Testis (tissue), 3 donors: ENCODE measurements around the gene TEX14. TPM values are rescaled to one million over a fixed set of nuclear protein-coding genes. Genes with fewer than 3 reads are reported as not detected.
A peak's percentile ranks its signal among the peaks of the same experiment; 100 is the strongest.

Source experiments
- DNase-seq: peaks from one replicate; pipeline ENCODE4 v3.0.0-alpha.2; 2019
- H3K27ac ChIP-seq, 2 donors: fragments of 200-600 bp; sonication (generic); one replicate each; pipeline ENCODE4 v1.5.1; 2019
- H3K27me3 ChIP-seq: fragments of 200-600 bp; sonication (generic); one replicate; pipeline ENCODE4 v1.5.1; 2019
- H3K36me3 ChIP-seq: fragments of 200-600 bp; sonication (generic); one replicate; pipeline ENCODE4 v1.5.1; 2017; ENCODE audit warnings: low read depth; ENCODE audit errors: missing control alignments
- H3K4me1 ChIP-seq: fragments of 200-600 bp; sonication (generic); one replicate; pipeline ENCODE4 v1.5.1; 2019
- H3K4me3 ChIP-seq, 2 donors: fragments of 200-600 bp; sonication (generic); one replicate each; pipeline ENCODE4 v1.5.1; 2017 to 2019
- H3K9me3 ChIP-seq: fragments of 200-600 bp; sonication (generic); one replicate; pipeline ENCODE4 v1.5.1; 2017
- POLR2A ChIP-seq: fragments of 450-650 bp; IDR thresholded peaks from one replicate; pipeline ENCODE4 v1.6.1; 2017; ENCODE audit warnings: antibody characterized with exemption, mild to moderate bottlenecking, moderate library complexity
- WGBS, 2 donors: methylation state at CpG; one replicate each; pipeline ENCODE4 v1.1.5; 2018; 5-methylcytosine and 5-hydroxymethylcytosine counted together
- intact Hi-C: fragments of 100-400 bp; cut with DNase I; formaldehyde crosslinking; loops from one replicate; pipeline ENCODE4 v1.15.1; 2023; ENCODE audit warnings: low total_unique reads
- polyA plus RNA-seq: library from polyadenylated mRNA; stranded (reverse); fragments of 350-450 nt; fragmentation: Illumina TruSeq; extraction: RNeasy Lipid Tissue Mini Kit (QIAGEN cat#74804); gene quantifications from one replicate; pipeline ENCODE4 v1.2.3, GENCODE V29; 2014; ENCODE audit warnings: low read depth, low replicate concordance; ENCODE audit not compliant: insufficient read depth
- total RNA-seq, 2 donors: library from RNA; depleted of rRNA; stranded (reverse); fragments of >200 nt; gene quantifications; one replicate each; pipeline ENCODE4 v1.2.3, GENCODE V29; 2016
- TF ChIP-seq, protein P1 (sequence below), 3 experiments: fragments of 450-650 bp in 2 of 3; fragments of 200-600 bp in 1 of 3; sonication (generic) in 1 of 3; IDR thresholded peaks; one replicate each; pipeline ENCODE4 v1.5.1; 2016 to 2019; ENCODE audit warnings: antibody characterized with exemption in 3 of 3, mild to moderate bottlenecking in 2 of 3, moderate library complexity in 1 of 3

Gene TEX14
- total and polyA plus RNA-seq, 3 donors from 2014 or later: 27.7 to 96.5 (median 37.2) TPM

DNA sequence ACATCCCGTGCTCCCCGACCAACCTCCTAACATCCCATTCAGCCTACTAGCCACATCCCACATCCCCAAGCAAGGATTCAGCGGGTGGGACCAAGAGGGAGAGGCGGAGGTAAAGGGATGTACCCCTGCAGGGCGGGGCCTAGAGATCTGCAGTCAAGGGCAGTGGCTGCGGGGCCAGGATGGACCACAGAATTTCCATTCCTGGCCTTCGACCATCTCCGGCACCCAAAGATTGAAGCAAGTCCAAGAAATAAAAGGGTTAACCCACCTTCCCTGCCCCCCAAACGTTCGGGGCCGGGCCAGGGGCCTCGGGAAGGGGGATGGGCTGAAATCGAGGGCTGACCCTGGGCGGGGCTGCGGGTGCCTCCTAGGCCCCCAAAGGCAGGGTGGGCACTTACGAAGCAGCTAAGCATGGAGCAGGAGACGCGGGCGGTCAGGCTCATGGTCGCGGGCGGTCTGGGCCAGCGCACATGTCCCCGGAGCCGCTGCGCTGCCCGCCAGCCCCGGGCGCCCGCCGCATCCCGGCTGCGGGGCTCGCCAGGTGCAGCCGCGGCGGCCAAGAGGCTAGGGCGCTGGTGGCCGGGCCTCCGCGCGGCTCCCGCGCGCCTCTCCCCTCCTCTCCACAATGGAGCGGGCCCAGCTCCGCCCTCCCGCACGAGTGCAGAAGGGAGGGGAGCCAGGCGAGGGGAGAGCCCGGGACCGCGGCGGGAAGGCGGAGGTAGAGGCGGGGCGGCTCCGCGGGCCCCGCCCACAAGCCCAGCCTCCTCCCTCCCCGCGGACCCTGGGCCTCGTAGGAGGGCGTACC lies 177.7 kb downstream of the TEX14 start, which contains the start of gene MTMR4:
Gene MTMR4, minus strand, starts transcription at position 674 of the 805 bp plus-strand sequence. Its CDS starts 231 bp downstream, at position 443.
- H3K27ac ChIP-seq: peak within 1 kb of the TSS; percentile 61 to 84
- no peaks in the 10 kb centered on the region for H3K36me3 ChIP-seq
- WGBS, 2 donors: 0 to 1% methylated on average over 11 to 62 of the region's 64 CpGs
- H3K27me3 ChIP-seq: no peaks in the 10 kb centered on the region
- peak; percentile 90 for DNase-seq
- H3K4me3 ChIP-seq: peak within 1 kb of the TSS; percentile 72 to 78
- no peaks in the 10 kb centered on the region for H3K9me3 ChIP-seq
- intact Hi-C loops: no loop called here
- TF ChIP-seq, protein P1, sequence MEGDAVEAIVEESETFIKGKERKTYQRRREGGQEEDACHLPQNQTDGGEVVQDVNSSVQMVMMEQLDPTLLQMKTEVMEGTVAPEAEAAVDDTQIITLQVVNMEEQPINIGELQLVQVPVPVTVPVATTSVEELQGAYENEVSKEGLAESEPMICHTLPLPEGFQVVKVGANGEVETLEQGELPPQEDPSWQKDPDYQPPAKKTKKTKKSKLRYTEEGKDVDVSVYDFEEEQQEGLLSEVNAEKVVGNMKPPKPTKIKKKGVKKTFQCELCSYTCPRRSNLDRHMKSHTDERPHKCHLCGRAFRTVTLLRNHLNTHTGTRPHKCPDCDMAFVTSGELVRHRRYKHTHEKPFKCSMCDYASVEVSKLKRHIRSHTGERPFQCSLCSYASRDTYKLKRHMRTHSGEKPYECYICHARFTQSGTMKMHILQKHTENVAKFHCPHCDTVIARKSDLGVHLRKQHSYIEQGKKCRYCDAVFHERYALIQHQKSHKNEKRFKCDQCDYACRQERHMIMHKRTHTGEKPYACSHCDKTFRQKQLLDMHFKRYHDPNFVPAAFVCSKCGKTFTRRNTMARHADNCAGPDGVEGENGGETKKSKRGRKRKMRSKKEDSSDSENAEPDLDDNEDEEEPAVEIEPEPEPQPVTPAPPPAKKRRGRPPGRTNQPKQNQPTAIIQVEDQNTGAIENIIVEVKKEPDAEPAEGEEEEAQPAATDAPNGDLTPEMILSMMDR (IDR thresholded peaks at IDR 0.05): no peak
- no peak for TF ChIP-seq POLR2A
- H3K4me1 ChIP-seq: peaks cover 28% of the 10 kb centered on the region

DNA sequence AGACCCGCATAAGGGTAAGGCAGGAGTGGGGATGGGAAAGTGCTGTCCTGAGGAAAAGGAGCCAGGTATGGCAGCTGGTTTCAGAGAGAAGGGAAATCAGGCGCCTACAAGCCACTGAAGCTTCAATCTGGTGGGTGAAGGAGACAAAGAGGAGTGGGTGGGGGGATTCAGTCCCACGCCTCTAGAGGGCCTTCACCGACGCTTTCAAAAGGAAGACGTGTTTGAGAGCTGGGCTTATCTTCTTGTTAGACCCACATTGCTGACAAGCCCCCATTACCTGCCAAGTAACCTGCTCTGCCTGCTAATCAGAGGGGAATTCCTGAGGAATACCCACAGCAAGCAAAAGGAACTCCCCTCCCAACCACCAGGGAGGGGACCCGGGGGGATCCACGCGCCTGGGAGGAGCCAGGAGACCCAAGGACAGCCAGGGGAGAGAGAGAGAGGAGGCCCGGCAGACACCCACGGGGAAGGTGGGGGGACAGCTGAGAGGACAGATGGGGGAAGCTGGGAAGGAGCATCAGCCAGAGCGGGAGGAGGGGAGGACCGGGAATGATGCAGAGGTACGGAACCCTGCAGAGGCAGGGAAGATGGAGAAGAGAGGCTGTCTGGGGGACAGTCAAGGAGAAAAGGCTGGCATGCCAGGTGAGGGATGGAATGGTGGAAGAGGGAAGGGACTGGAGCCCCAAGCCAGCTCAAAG lies 178.4 kb downstream of the TEX14 start:
- DNase-seq: peak; percentile 41
- no peak for TF ChIP-seq POLR2A
- TF ChIP-seq, protein P1 (IDR thresholded peaks at IDR 0.05): no peak
- H3K36me3 ChIP-seq: no peaks in the 10 kb centered on the region
- peak overlapping the region; percentile 61 to 84 for H3K27ac ChIP-seq
- no peaks in the 10 kb centered on the region for H3K27me3 ChIP-seq
- H3K9me3 ChIP-seq: no peaks in the 10 kb centered on the region
- peaks cover 28% of the 10 kb centered on the region for H3K4me1 ChIP-seq
- WGBS, 2 donors: 19 to 21% methylated on average over 14 of the region's 14 CpGs
- peak overlapping the region; percentile 72 to 78 for H3K4me3 ChIP-seq
- intact Hi-C loops: no loop called here

DNA sequence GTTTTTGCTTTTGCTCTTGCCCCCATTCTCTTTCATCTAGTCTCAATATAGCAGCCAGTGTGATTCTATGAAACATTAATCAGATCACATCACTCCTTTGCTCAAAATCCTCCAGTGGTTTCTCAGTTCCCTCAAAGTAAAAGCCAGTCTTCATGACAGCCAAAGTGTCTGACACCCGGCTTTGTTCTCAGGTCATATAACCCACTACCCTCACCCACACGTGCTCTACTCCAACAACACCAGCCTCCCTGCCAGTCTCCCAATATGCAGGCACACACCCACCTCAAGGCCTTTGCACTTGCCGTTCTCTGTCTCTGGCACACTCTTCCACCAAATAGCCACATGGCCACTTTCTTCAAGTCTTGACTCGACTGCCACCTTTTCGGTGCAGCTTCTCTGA lies 181.8 kb downstream of the TEX14 start:
- TF ChIP-seq, protein P1 (IDR thresholded peaks at IDR 0.05): no peak
- no peak for TF ChIP-seq POLR2A
- no peak overlapping the region for H3K4me3 ChIP-seq
- no peaks in the 10 kb centered on the region for H3K9me3 ChIP-seq
- H3K27ac ChIP-seq: no peak overlapping the region
- intact Hi-C loops: no loop called here
- H3K4me1 ChIP-seq: peaks cover 16% of the 10 kb centered on the region
- H3K36me3 ChIP-seq: no peaks in the 10 kb centered on the region
- H3K27me3 ChIP-seq: no peaks in the 10 kb centered on the region
- DNase-seq: no peak
- WGBS, 2 donors: 88 to 93% methylated on average over 5 of the region's 5 CpGs

DNA sequence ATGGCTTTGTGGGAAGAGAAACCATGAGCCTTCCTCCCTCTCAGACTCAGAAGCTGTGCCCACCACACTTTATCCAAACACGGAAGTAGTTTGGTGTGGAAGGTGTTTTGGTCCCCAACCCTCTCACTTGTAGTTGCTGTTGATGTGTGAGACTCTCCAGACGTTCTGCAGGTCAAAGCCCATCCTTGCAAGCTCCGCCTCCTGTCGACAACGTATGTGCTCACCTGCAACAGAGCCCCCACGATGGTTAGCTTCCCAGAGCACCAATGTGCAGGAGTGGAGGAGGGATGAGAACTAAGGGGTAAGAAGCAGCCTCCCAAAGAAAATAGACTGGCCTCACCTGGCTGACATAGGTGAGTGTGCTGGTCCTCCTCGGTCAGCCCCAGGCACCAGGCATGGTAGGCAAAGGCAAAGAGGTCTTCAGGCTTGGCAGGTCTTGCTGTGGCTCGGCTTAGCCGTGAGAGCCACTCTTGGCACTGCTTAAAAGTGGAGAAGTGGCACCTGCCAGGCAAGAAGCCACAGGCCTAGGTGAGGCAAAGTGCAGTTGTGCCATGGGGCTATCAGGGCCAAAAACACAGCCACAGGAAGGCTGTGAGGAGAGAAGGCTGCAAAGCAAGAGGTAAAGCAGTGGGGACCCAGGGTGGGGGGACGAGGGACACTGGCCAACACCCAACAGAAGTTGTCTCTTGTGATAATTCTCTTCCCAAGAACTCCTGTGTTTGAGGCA lies 183.3 kb downstream of the TEX14 start:
- intact Hi-C loops: no loop called here
- Histone ChIP-seq H3K27ac (no peak overlapping the region), H3K27me3 (no peaks in the 10 kb centered on the region), H3K36me3 (no peaks in the 10 kb centered on the region), H3K4me3 (no peak overlapping the region), H3K4me1 (peaks cover 21% of the 10 kb centered on the region), H3K9me3 (no peaks in the 10 kb centered on the region)
- TF ChIP-seq, protein P1 (IDR thresholded peaks at IDR 0.05): no peak
- no peak for TF ChIP-seq POLR2A
- no peak for DNase-seq
- WGBS, 2 donors: 80 to 81% methylated on average over 8 to 10 of the region's 10 CpGs
